T-helper 2 cell (primary cell): ENCODE data around the gene ADGRE1.
A peak's percentile ranks its signal among the peaks of the same experiment; 100 is the strongest.

Experiments used
- DNase-seq, 5 experiments: peaks; one replicate each; pipeline versions ENCODE4 v3.0.0 to v3.0.0-alpha.2; 2012 to 2022

Gene ADGRE1

GRCh38 chr19:6963244-6963852 is 76.0 kb downstream of the ADGRE1 start:
- no peak for DNase-seq

GRCh38 chr19:6963937-6964336 is 76.6 kb downstream of the ADGRE1 start:
- DNase-seq = peak in 3 of 5 experiments; percentile 17 to 36 (median 18)

GRCh38 chr19:6967967-6968366 is 80.6 kb downstream of the ADGRE1 start:
- no peak for DNase-seq

- DNase-seq = no peak
Observed at GRCh38 chr19:6969490-6969889, 82.1 kb downstream of the ADGRE1 start.

GRCh38 chr19:6970021-6970420 is 82.6 kb downstream of the ADGRE1 start:
- no peak for DNase-seq

GRCh38 chr19:6970443-6970842 is 83.1 kb downstream of the ADGRE1 start:
- DNase-seq = peak in 1 of 5 experiments; percentile 18

GRCh38 chr19:6971366-6971765 is 84.0 kb downstream of the ADGRE1 start:
- no peak for DNase-seq

- DNase-seq = no peak
Observed at GRCh38 chr19:6976197-6976596, 88.8 kb downstream of the ADGRE1 start.

GRCh38 chr19:6979399-6979798 is 92.0 kb downstream of the ADGRE1 start:
- DNase-seq = peak in 1 of 5 experiments; percentile 30

GRCh38 chr19:6983448-6983847 is 96.1 kb downstream of the ADGRE1 start:
- DNase-seq = no peak

GRCh38 chr19:6987850-6988249 is 100.5 kb downstream of the ADGRE1 start:
- no peak for DNase-seq

- DNase-seq = no peak
Observed at GRCh38 chr19:6988257-6988656, 100.9 kb downstream of the ADGRE1 start.
